22Rv1 (cell line): ENCODE results near the gene THTPA.

Experiments
- H3K27ac ChIP-seq: fragments of 450-650 bp; 2 replicates; pipeline ENCODE4 v1.5.1; 2017
- CTCF ChIP-seq: fragments of 450-650 bp; IDR thresholded peaks from 2 replicates; pipeline ENCODE4 v1.5.1; 2017; ENCODE audit warnings: mild to moderate bottlenecking
- ZFX ChIP-seq: fragments of 450-650 bp; IDR thresholded peaks from 2 replicates; pipeline ENCODE4 v1.6.1; 2017; ENCODE audit warnings: antibody characterized with exemption, borderline replicate concordance

Gene THTPA

GRCh38 chr14:23561873-23562821, 6.1 kb downstream of the THTPA start:
- H3K27ac ChIP-seq = peak overlapping the region; percentile 23
- TF ChIP-seq CTCF (no peak), ZFX (no peak)

DNA sequence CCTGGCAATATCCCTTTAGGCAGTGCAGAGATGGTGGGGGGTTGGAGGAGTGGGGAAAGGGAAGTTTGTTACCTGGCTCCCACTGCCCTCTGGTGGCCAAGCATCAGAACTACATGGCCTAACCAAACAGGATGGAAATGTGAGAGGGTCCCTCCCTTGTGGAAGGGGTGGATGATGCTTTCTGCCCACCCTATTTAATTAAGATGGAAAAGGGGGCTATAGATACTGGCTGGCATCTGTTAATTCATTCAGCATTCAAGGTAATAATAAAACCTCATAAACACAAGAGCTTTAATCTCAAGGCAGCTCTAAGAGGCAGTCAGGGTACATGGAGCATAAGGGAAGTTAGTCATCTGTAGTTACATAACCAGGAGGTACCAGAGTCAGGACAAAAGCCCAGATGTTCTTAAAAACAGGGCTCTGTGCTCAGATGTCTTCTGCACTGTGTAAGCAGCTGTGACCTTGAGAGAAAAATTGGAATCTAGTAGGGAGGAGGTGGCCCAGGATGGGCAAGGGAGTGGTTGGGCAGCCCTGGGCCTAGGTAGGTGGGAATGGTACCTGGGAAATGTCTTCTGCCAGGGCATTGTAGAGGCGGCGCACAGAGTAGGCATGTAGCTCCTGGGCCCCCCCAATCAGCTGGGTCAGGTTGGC, 6.9 kb downstream of the THTPA start:
- TF ChIP-seq ZFX = no peak
- peak; percentile 95 for TF ChIP-seq CTCF
- peak overlapping the region; percentile 29; the same call in 1 of the 2 replicates for H3K27ac ChIP-seq

DNA sequence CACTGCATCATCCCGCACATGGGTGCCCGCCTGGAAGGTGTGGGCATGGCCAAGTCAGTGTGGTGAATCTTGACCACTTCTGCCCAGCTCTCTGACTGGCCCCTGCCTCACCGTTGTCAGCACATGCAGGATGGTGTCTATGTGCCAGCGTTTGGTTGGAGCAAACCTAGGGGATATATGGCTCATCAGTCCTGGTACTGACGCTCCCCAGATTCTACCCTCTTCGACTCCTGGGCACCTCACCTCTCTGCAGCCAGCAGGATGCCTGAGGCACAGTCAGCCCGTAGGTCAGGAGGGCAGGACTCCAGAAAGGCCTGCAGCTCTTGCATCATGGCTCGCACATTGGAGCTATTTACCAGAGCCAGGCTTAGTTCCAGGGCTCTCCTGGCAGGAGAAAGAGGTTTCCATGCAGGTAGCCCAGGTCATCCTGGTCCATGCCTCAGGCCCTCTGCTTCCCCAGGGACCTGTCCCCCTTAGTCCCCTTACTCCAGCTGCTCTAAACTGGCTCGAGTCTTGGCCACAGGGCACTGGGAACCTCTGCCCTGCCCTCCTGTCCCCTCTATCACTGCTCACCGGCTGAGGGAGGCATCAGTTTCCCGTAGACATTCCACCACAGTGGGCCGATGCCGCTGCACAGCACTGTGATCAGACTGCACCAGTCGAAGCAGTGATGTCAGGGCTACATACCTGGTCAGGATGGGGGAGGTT, 7.6 kb downstream of the THTPA start:
- H3K27ac ChIP-seq = peak overlapping the region; percentile 29; the same call in 1 of the 2 replicates
- TF ChIP-seq CTCF (no peak), ZFX (no peak)

DNA sequence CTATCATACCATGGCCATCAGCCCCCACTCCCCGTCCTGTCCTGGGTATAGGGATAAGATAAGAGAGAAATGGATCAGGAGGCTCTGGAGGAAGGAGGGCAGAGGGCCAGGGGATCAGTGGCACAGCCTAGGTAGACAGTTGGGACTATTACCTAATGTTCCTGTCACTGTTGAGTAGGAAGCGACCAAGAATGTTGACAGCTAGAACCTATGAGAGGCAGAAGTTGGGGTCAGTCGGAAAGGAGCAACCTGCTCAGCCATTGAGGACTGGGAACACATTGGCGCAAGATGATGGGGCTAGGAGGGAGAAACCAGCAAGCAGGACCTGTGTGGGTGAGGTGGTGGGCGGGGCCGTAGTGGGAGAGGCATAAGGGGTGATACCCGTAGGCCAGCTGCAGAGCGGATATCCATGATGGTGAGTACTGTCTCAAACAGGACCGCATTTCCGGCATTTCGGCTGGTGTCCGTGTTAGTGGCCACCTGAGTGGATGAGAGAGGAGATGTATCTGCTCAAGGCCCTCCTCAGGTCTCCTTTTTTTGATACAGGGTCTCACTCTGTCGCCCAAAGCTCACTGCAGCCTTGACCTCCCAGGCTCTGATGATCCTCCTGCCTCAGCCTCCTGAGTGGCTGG, 8.2 kb downstream of the THTPA start:
- no peak overlapping the region for H3K27ac ChIP-seq
- TF ChIP-seq CTCF = no peak
- TF ChIP-seq ZFX = no peak

DNA sequence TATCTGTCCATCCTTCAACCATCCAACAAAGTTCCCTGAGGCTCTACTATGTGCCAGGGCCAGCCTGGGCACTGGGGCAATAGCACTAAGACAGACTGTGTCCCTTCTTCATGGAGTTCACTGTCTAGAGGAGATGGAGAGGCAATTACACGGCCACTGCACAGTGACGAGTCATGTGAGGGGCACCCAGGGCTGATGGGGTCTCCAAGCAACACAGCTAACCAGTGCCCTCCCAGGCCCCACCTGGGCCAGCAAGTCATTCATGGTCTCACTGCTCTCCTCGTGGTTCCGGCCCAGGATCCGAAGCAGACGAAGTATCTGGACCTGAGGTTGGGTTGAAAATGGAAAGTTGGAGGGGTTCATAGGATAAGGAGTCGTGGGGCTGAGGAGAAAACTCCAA, 8.8 kb downstream of the THTPA start:
- TF ChIP-seq CTCF (no peak), ZFX (no peak)
- H3K27ac ChIP-seq = no peak overlapping the region

GRCh38 chr14:23565626-23566025, 9.6 kb downstream of the THTPA start:
- H3K27ac ChIP-seq = 0 out of 2 replicates have a peak overlapping the region, but pooled peaks have one; percentile 83
- TF ChIP-seq CTCF (no peak), ZFX (no peak)
